Measurements from ENCODE around the gene SKP2. TPM values are rescaled to one million over a fixed set of nuclear protein-coding genes. Genes with fewer than 3 reads are reported as not detected.
"Not testable (repeated sequence)": the region's sequence is repeated elsewhere in the genome, so short reads cannot be mapped to it uniquely, and the experiment has no call there.

Gene SKP2
- total RNA-seq: 27.4 TPM

DNA sequence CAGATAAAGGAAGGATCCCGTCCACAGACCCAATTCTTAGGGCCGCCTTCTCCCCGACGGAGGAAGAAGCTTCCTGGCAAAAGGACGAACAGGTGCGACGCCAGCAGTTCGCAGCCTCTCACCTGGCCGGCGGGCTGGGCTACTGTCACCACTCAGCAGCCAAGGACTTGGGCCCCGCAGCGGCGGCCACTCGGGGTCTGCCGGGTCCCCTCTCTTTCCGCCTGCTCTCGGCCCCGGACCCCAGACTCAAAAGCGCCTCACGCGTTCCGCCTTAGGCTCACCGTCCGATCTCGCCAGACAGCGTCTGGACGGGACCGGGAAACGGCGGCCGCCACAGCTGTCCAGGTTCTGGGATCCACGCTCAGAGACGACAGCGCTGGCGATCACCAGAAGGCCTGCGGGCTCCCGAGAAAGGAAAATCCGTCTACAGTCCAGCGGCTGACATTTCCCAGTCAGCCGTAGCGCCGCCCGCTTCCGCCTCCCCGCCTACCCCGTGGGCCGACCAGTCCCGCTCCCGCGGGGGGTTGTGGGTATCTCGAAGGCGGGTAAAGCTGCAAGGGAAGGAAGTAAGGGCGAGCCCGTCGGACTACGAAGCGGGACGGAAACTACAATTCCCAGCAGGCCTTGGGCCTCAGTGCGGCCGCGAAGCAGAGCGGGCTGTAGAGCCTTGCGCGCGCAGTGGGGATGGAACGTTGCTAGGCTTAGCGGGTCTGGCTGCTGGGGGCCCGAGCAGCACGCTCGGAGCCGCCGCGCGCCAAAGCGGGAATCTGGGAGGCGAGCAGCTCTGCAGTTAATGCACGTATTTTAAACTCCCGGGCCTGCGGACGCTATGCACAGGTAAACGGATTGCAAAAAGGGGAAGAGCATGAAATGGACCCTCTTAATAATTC is at the start of gene SKP2, which contains the start of gene LMBRD2:
Gene SKP2, plus strand, starts transcription at position 678 of the 890 bp plus-strand sequence. Its CDS starts 152 bp downstream, at position 830.
Gene LMBRD2, minus strand, starts transcription at position 454 of the 890 bp plus-strand sequence. CDS start 8,538 bp downstream, outside the sequence.
- peak; percentile 98 for ATAC-seq

- ATAC-seq: no peak
Measured at GRCh38 chr5:36105819-36106218, 46.1 kb upstream of the SKP2 start.

- ATAC-seq: no peak
Measured at GRCh38 chr5:36108758-36109460, 43.0 kb upstream of the SKP2 start.

DNA sequence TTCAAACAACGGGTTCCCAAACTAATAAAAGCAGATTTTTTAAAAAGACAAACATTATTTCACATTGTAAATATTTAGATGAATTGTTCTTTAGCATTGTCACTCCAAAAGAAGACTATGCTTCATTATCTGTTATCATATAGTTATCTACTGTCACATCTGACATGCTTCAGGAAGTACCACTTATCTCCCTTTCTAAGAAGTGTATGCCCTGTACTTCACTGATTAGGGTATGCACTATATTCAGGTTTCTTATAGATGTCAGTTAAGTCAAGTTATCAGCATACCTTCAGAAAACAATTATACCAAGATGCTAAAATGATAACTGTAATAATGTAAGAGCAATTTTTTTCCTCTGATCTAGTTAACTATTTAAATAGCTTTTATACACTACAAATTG is 40.7 kb upstream of the SKP2 start:
- ATAC-seq: no peak

DNA sequence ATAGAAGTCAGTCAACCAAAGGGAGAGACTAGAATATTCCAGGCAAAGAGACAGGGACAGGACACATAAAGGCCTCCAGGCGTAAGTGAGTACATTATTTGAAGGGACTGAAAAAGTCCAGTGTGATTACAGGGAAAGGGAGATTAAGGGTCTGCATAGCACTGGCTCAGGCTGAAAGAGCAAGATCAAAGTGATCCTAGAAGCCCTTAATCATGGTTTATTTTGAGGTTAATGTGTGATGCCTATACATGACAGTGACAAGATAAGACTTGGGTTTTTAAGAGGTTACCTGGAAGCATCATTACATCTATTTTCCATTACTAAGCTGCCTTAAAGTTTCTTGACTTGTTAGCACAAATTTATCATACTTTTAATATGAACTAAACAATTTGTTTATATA is 26.0 kb upstream of the SKP2 start:
- no peak for ATAC-seq

GRCh38 chr5:36128795-36129194 is 23.1 kb upstream of the SKP2 start:
- ATAC-seq: no peak

DNA sequence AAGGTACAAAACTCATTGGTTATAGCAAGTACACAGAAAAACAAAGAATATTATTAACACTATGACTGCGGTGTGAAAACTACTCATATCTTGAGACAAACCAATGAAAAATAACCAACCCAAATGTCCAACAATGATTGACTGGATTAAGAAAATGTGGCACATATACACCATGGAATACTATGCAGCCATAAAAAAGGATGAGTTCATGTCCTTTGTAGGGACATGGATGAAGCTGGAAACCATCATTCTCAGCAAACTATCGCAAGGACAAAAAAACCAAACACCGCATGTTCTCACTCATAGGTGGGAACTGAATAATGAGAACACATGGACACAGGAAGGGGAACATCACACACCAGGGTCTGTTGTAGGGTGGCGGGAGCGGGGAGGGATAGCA is 22.2 kb upstream of the SKP2 start:
- ATAC-seq: not testable (repeated sequence)

DNA sequence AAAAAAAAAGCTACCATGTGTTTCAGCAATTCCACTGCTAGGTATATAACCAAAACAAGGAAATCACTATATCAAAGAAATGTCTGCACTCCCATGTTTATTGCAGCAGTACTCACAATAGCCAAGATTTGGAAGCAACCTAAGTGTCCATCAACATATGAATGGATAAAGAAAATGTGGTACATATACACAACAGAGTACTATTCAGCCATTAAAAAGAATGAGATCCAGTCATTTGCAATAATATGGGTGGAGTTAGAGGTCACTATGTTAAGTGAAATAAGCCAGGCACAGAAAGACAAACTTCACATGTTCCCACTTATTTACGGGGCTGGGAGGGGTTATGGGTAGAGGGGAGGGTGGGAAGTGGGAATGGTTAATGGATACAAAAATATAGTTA is 18.9 kb upstream of the SKP2 start:
- not testable (repeated sequence) for ATAC-seq

GRCh38 chr5:36135988-36136387 is 15.9 kb upstream of the SKP2 start:
- no peak for ATAC-seq

DNA sequence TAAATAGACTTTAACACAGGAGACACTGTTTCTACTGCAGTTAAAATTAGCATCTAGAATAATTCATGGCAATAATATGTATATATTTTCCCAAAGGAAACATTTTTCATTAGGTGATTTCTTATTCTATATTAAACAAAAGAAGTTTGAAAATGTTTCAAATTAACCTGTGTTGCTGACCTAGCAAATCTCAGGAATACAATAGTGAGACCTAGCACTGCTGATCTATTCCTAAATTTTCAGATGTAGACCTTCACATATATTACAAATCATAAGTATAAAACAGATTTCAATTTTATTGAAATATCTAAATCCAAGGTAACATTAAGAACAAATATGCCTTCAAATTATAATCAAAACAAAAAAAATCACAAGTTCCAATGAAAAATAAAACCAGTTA is 15.3 kb upstream of the SKP2 start:
- ATAC-seq: no peak

DNA sequence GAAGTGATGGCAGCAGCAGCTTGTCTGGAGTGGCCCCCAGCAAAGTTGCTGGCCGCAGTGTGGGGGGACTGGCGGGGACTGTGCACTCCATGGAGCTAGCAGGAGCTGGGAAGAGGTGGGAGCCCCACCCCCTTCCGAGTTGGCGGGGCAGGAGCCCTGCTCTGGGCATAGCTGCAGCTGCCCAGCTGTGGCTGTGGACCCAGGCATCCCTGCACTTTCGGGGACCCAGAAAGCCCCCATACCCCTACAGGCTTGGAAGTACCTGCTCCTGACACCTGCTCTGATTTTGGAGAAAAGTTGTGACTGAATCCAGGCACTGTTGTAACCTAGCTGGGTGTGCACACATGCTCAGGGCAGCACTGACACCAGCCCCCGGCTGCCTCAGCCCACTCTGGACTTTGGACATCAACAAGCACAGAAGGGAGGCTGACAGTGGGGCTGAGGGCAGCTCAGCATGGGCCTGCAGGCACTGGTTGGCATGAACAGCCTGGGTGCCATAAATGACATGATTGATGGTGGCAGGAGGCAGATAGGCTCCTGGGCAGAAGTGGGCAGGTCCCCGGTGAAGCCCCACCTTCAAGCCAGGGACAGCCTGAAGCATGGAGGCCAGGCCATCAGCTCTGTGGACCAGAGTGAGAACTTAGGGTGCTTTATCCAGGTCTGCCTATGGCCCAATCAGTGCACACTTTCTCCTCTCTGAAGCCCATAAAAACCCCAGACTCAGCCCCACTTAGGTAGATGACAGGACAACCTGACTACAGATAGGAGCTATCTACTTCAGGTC is 12.8 kb upstream of the SKP2 start:
- ATAC-seq: no peak

DNA sequence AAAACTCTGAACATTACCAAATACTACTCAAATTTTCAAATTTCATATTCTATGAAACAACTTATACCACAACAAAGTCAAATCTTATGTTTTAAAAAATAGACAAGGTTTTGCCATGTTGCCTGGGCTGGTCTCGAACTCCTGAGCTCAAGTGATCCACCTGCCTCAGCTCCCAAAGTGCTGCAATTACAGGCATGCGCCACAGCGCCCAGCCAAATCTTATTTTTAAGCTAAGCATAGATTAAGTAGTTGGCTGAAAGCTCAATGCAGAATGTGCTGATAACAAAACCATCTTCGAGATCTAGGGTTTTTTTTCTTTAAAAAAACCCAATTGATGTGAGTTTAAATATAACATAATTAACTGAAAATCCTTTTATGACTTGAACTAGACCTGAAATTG is 6.6 kb upstream of the SKP2 start:
- no peak for ATAC-seq

- no peak for ATAC-seq
Measured at GRCh38 chr5:36146390-36146789, 5.5 kb upstream of the SKP2 start.

GRCh38 chr5:36147681-36148080 is 4.2 kb upstream of the SKP2 start:
- no peak for ATAC-seq

GRCh38 chr5:36150676-36151433 is 1.1 kb upstream of the SKP2 start:
- ATAC-seq: peak; percentile 46

- ATAC-seq: no peak
Measured at GRCh38 chr5:36152324-36153297, 700 bp downstream of the SKP2 start.

GRCh38 chr5:36153298-36153677 is 1.4 kb downstream of the SKP2 start:
- no peak for ATAC-seq

GRCh38 chr5:36153726-36154125 is 1.8 kb downstream of the SKP2 start:
- no peak for ATAC-seq

GRCh38 chr5:36155291-36155690 is 3.4 kb downstream of the SKP2 start:
- no peak for ATAC-seq

GRCh38 chr5:36156121-36156601 is 4.2 kb downstream of the SKP2 start:
- ATAC-seq: peak; percentile 81

DNA sequence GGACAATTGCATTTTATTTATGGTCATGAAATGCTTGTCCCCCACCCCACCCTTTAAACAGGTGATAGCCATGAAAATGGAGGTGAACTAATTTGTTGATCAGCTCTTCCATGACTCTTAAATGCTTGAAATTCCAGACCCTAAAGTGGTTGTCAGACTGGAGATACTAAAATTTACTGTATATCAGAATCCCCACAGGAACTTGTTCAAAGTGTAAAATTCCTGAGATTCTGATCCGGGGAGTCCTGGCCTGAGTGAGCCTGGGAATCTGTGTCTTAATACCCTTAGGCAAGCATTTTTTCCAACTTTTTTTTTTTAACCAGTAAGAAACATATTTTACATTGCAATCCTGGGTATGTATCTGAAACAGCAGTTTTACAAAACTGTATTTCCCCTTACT is 4.7 kb downstream of the SKP2 start:
- ATAC-seq: no peak
